H1 (cell line): ENCODE results near the gene BRK1. TPM values are rescaled to one million over a fixed set of nuclear protein-coding genes. Genes with fewer than 3 reads are reported as not detected.

ENCODE experiments used
- CTCF ChIA-PET: fragments of 300-600 bp; sonication (Branson Sonifier 250); formaldehyde crosslinking; loops from one replicate; lab custom pipeline; 2021; ENCODE audit not compliant: partially characterized antibody; lab: Charles Lee
- POLR2A ChIA-PET: fragments of 300-600 bp; sonication (Branson Sonifier 250); formaldehyde crosslinking; loops from one replicate; lab custom pipeline; 2021; ENCODE audit warnings: inconsistent platforms; ENCODE audit not compliant: partially characterized antibody; lab: Charles Lee
- DNase-seq, 2 experiments: peaks; one replicate each; pipeline versions ENCODE4 v3.0.0 to v3.0.0-alpha.2; 2010 to 2022; ENCODE audit warnings: low spot score in 2 of 2, low read depth in 1 of 2, mixed read lengths in 1 of 2
- FAIRE-seq: peaks from 2 replicates; lab custom pipeline; 2011; peaks lifted over from hg19 to GRCh38; lab: Jason Lieb, UNC
- H2AFZ ChIP-seq: 2 replicates; pipeline ENCODE4 v1.8.1; 2012; ENCODE audit warnings: low read length, inconsistent platforms
- H2AK5ac ChIP-seq: 2 replicates; pipeline ENCODE4 v1.6.1; 2013; ENCODE audit warnings: low read depth, low read length
- H2BK120ac ChIP-seq: replicated peaks from 2 replicates; pipeline ENCODE3; 2013; ENCODE audit warnings: low read depth, low read length, inconsistent platforms
- H2BK12ac ChIP-seq: 2 replicates; pipeline ENCODE4 v1.6.1; 2013; ENCODE audit warnings: low read depth, low read length
- H2BK15ac ChIP-seq: 2 replicates; pipeline ENCODE4 v1.6.1; 2013; ENCODE audit warnings: low read length
- H2BK20ac ChIP-seq: 2 replicates; pipeline ENCODE4 v1.6.1; 2013; ENCODE audit warnings: low read length
- H2BK5ac ChIP-seq: 2 replicates; pipeline ENCODE4 v1.6.1; 2013; ENCODE audit warnings: low read depth, low read length
- H3K14ac ChIP-seq: 2 replicates; pipeline ENCODE4 v1.6.1; 2013; ENCODE audit warnings: inconsistent platforms; ENCODE audit not compliant: insufficient read length
- H3K18ac ChIP-seq: 2 replicates; pipeline ENCODE4 v1.6.1; 2013; ENCODE audit warnings: low read length; ENCODE audit errors: extremely low read depth
- H3K23ac ChIP-seq: 2 replicates; pipeline ENCODE4 v1.6.1; 2013; ENCODE audit warnings: inconsistent platforms; ENCODE audit not compliant: insufficient read length
- H3K23me2 ChIP-seq: 2 replicates; pipeline ENCODE4 v1.6.1; 2013; ENCODE audit warnings: low read depth, low read length
- H3K27ac ChIP-seq: 2 replicates; pipeline ENCODE4 v1.6.1; 2011; ENCODE audit warnings: low read depth, low read length, inconsistent platforms
- H3K27me3 ChIP-seq, 4 experiments: replicated peaks in 1 of 4; 1 replicate in 1 of 4; 2 replicates in 3 of 4; pipeline versions ENCODE4 v1.6.1 to v1.8.1; 2011 to 2013; ENCODE audit warnings: low read length in 3 of 4, mild to moderate bottlenecking in 3 of 4, inconsistent platforms in 2 of 4, mixed read lengths in 2 of 4, moderate library complexity in 1 of 4; ENCODE audit not compliant: control insufficient read depth in 3 of 4, insufficient read depth in 3 of 4; ENCODE audit errors: extremely low read depth in 1 of 4
- H3K36me3 ChIP-seq, 4 experiments: 2 replicates each; pipeline versions ENCODE4 v1.6.1 to v1.8.1; 2011 to 2013; ENCODE audit warnings: mild to moderate bottlenecking in 4 of 4, low read length in 3 of 4, moderate library complexity in 2 of 4, control low read depth in 1 of 4, inconsistent platforms in 1 of 4; ENCODE audit not compliant: insufficient read depth in 4 of 4, control insufficient read depth in 2 of 4
- H3K4ac ChIP-seq: replicated peaks from 2 replicates; pipeline ENCODE3; 2013; ENCODE audit warnings: low read length, low read depth, mixed read lengths, inconsistent platforms; ENCODE audit not compliant: insufficient read length
- H3K4me1 ChIP-seq, 4 experiments: replicated peaks in 1 of 4; 1 replicate in 1 of 4; 2 replicates in 3 of 4; pipeline versions ENCODE4 v1.6.1 to v1.8.1; 2011 to 2013; ENCODE audit warnings: low read length in 3 of 4, inconsistent platforms in 2 of 4, mixed read lengths in 1 of 4; ENCODE audit not compliant: insufficient read depth in 4 of 4, control insufficient read depth in 3 of 4
- H3K4me2 ChIP-seq, 2 experiments: 2 replicates each; pipeline versions ENCODE4 v1.6.1 to v1.8.1; 2011 to 2013; ENCODE audit warnings: low read depth in 2 of 2, low read length in 2 of 2, control low read depth in 1 of 2, inconsistent platforms in 1 of 2, mild to moderate bottlenecking in 1 of 2; ENCODE audit not compliant: insufficient read depth in 1 of 2
- H3K4me3 ChIP-seq, 4 experiments: fragments of 200-600, 300-600 bp in 1 of 4; sonication (generic), shearing (Covaris generic), sonication (Bioruptor Twin) in 1 of 4; 2 replicates each; pipeline versions ENCODE4 v1.5.1 to v1.8.1; 2011 to 2016; ENCODE audit warnings: low read length in 4 of 4, low read depth in 3 of 4, control low read depth in 2 of 4, inconsistent platforms in 2 of 4, mild to moderate bottlenecking in 2 of 4, mixed read lengths in 1 of 4, moderate library complexity in 1 of 4; ENCODE audit not compliant: insufficient read depth in 2 of 4; ENCODE audit errors: extremely low read depth in 1 of 4
- H3K56ac ChIP-seq: replicated peaks from 2 replicates; pipeline ENCODE3; 2013; ENCODE audit warnings: low read depth, mild to moderate bottlenecking, mixed read lengths, low read length, inconsistent platforms; ENCODE audit not compliant: insufficient read length
- H3K79me1 ChIP-seq: 2 replicates; pipeline ENCODE4 v1.6.1; 2013; ENCODE audit warnings: low read depth, low read length, control low read depth
- H3K79me2 ChIP-seq, 2 experiments: 2 replicates each; pipeline versions ENCODE4 v1.6.1 to v1.8.1; 2012 to 2013; ENCODE audit warnings: low read length in 2 of 2, mild to moderate bottlenecking in 2 of 2, inconsistent platforms in 1 of 2; ENCODE audit not compliant: insufficient read depth in 2 of 2, control insufficient read depth in 1 of 2
- H3K9ac ChIP-seq, 4 experiments: replicated peaks in 1 of 4; 1 replicate in 1 of 4; 2 replicates in 3 of 4; pipeline versions ENCODE4 v1.6.1 to v1.8.1; 2011 to 2013; ENCODE audit warnings: low read depth in 3 of 4, low read length in 3 of 4, control low read depth in 2 of 4, mild to moderate bottlenecking in 2 of 4, moderate library complexity in 2 of 4, inconsistent platforms in 1 of 4; ENCODE audit errors: extremely low read depth in 1 of 4
- H3K9me3 ChIP-seq, 2 experiments: 2 replicates each; pipeline versions ENCODE4 v1.6.1 to v1.8.1; 2012 to 2013; ENCODE audit warnings: mild to moderate bottlenecking in 2 of 2, moderate library complexity in 2 of 2, control low read depth in 1 of 2, inconsistent platforms in 1 of 2, low read depth in 1 of 2, low read length in 1 of 2, mixed read lengths in 1 of 2; ENCODE audit not compliant: insufficient read depth in 2 of 2
- H4K20me1 ChIP-seq, 2 experiments: replicated peaks in 1 of 2; 2 replicates each; pipeline versions ENCODE3 to v1.8.1; 2011 to 2013; ENCODE audit warnings: inconsistent platforms in 2 of 2, low read length in 2 of 2, mild to moderate bottlenecking in 1 of 2; ENCODE audit not compliant: insufficient read depth in 2 of 2, control insufficient read depth in 1 of 2
- H4K5ac ChIP-seq: 2 replicates; pipeline ENCODE4 v1.6.1; 2013; ENCODE audit warnings: low read length, low read depth, mixed read lengths, inconsistent platforms; ENCODE audit not compliant: insufficient read length
- H4K8ac ChIP-seq: 2 replicates; pipeline ENCODE4 v1.8.0; 2013; ENCODE audit warnings: mild to moderate bottlenecking, moderate library complexity, low read length, inconsistent platforms; ENCODE audit not compliant: insufficient read depth; ENCODE audit errors: extremely low read depth
- H4K91ac ChIP-seq: replicated peaks from 2 replicates; pipeline ENCODE3; 2013; ENCODE audit warnings: low read length, mixed read lengths, inconsistent platforms; ENCODE audit not compliant: insufficient read length
- BACH1 ChIP-seq: IDR thresholded peaks from 2 replicates; pipeline ENCODE4 v1.6.1; 2012; ENCODE audit warnings: low read length, improper control_type of control experiment
- EP300 ChIP-seq, 2 experiments: IDR thresholded peaks; 1 replicate in 1 of 2; 2 replicates in 1 of 2; pipeline ENCODE4 v1.6.1; 2011 to 2012; ENCODE audit warnings: low read depth in 2 of 2, low read length in 2 of 2, mild to moderate bottlenecking in 2 of 2, borderline replicate concordance in 1 of 2, inconsistent platforms in 1 of 2, moderate library complexity in 1 of 2
- EZH2 ChIP-seq: fragments of 200-600 bp; sonication (generic); IDR thresholded peaks from 2 replicates; pipeline ENCODE4 v1.7.1; 2012; ENCODE audit warnings: low read depth, mild to moderate bottlenecking, moderate library complexity, low read length, inconsistent platforms; ENCODE audit not compliant: severe bottlenecking
- GTF2F1 ChIP-seq: IDR thresholded peaks from 2 replicates; pipeline ENCODE4 v1.6.1; 2012; ENCODE audit warnings: low read depth, low read length, improper control_type of control experiment, borderline replicate concordance
- RFX5 ChIP-seq: IDR thresholded peaks from 2 replicates; pipeline ENCODE4 v1.6.1; 2011; ENCODE audit warnings: low read depth, low read length, improper control_type of control experiment, borderline replicate concordance
- SIN3A ChIP-seq, 2 experiments: IDR thresholded peaks in 1 of 2; conservative IDR thresholded peaks in 1 of 2; 2 replicates each; pipeline ENCODE4 v1.6.1; 2011 to 2012; ENCODE audit warnings: low read length in 2 of 2, improper control_type of control experiment in 1 of 2, low read depth in 1 of 2, mild to moderate bottlenecking in 1 of 2
- SP1 ChIP-seq: IDR thresholded peaks from 2 replicates; pipeline ENCODE4 v1.6.1; 2011; ENCODE audit warnings: low read depth, low read length
- SP4 ChIP-seq: IDR thresholded peaks from 2 replicates; pipeline ENCODE4 v1.6.1; 2012; ENCODE audit warnings: low read length, inconsistent platforms
- TBP ChIP-seq: IDR thresholded peaks from 2 replicates; pipeline ENCODE4 v1.6.1; 2011; ENCODE audit warnings: low read depth, low read length, improper control_type of control experiment
- ZNF274 ChIP-seq: IDR thresholded peaks from 2 replicates; pipeline ENCODE4 v1.7.0; 2012; ENCODE audit warnings: low read length, borderline replicate concordance; ENCODE audit errors: extremely low read depth
- WGBS, 2 experiments: shearing (Covaris generic) in 1 of 2; methylation state at CpG; one replicate each; pipeline versions ENCODE4 v1.1.6 to v1.1.7; 2013 to 2015; ENCODE audit warnings: low lambda C conversion rate in 2 of 2, mixed read lengths in 2 of 2, inconsistent platforms in 1 of 2, low coverage in 1 of 2, missing lambda C conversion rate in 1 of 2; ENCODE audit not compliant: insufficient replicate concordance in 2 of 2, insufficient coverage in 1 of 2, insufficient read length in 1 of 2; ENCODE audit errors: extremely low coverage in 1 of 2, missing lambda C conversion rate in 1 of 2; 5-methylcytosine and 5-hydroxymethylcytosine counted together
- polyA plus RNA-seq, 7 experiments: library from polyadenylated mRNA; depleted of rRNA in 3 of 7; stranded (reverse) in 5 of 7; unstranded in 2 of 7; fragments of >200 nt in 5 of 7; fragments of 200-250 nt in 2 of 7; gene quantifications; 1 replicate in 5 of 7; 2 replicates in 1 of 7; 4 replicates in 1 of 7; pipeline versions ENCODE4 v1.2.1 to v1.2.3, GENCODE V29; 2011 to 2013; ENCODE audit warnings: missing spikeins in 2 of 7, mixed read lengths in 2 of 7
- total RNA-seq: library from RNA; stranded (reverse); fragmentation: NEBNext Ultra II Directional; extraction: Animal tissue kit (Norgen Biotek cat#: 25700); gene quantifications from 2 replicates; pipeline ENCODE4 v1.2.1, GENCODE V29; 2021
- TF ChIP-seq, protein P1 (sequence below): IDR thresholded peaks from 2 replicates; pipeline ENCODE4 v1.6.1; 2012; ENCODE audit warnings: inconsistent platforms
- TF ChIP-seq, protein P2 (sequence below): IDR thresholded peaks from 2 replicates; pipeline ENCODE4 v1.6.1; 2011; ENCODE audit warnings: low read length, improper control_type of control experiment

BRK1 gene
- total and polyA plus RNA-seq, 2 of the 8 experiments (the other 6 are each of a cell fraction or from before 2014, with no cell fraction given): 137 to 164 TPM

DNA sequence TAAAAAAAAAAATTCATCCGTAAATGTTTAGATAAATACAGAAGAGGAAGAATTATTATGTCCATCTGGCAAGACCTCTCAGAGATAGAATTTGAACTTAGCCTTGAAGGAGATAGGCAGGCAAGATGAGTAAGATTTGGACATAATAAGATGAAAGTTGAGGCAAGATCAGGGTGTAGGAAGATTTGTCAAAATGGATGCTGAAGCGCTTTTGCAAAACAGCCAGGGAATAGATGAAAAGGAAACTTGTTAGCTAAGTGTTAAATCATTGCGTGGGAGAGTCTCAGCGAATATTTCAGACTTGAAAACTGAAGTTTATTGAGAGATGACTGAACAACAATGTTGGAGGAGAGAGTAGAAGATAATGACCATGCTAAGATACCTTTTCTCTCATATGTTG, 7.2 kb downstream of the BRK1 start:
- CTCF ChIA-PET: interaction anchor here (1.4 kb wide), 1 partner anchor 12 kb away, joined by 3 read pairs; no protein-coding TSS in a partner anchor
- H3K36me3 ChIP-seq: peaks cover 5 to 31% (median 14%) of the 10 kb centered on the region in 4 experiments; a peak in 6 of 8 replicates
- no peak for DNase-seq
- TF ChIP-seq RFX5 (no peak), ZNF274 (no peak), SP1 (no peak), EZH2 (no peak), SP4 (no peak), BACH1 (no peak), TBP (no peak), GTF2F1 (no peak), EP300 (IDR thresholded peaks at IDR 0.05; ENCODE audit: borderline replicate concordance in 1 of 2, low read depth in 2 of 2, low read length in 2 of 2) (no peak), SIN3A (conservative IDR thresholded peaks at IDR 0.05 in 1 of 2, IDR thresholded peaks at IDR 0.05 in 1 of 2; ENCODE audit: low read depth in 1 of 2, low read length in 2 of 2) (no peak)
- TF ChIP-seq, protein P1, sequence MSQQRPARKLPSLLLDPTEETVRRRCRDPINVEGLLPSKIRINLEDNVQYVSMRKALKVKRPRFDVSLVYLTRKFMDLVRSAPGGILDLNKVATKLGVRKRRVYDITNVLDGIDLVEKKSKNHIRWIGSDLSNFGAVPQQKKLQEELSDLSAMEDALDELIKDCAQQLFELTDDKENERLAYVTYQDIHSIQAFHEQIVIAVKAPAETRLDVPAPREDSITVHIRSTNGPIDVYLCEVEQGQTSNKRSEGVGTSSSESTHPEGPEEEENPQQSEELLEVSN: no peak
- TF ChIP-seq, protein P2, sequence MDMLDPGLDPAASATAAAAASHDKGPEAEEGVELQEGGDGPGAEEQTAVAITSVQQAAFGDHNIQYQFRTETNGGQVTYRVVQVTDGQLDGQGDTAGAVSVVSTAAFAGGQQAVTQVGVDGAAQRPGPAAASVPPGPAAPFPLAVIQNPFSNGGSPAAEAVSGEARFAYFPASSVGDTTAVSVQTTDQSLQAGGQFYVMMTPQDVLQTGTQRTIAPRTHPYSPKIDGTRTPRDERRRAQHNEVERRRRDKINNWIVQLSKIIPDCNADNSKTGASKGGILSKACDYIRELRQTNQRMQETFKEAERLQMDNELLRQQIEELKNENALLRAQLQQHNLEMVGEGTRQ: no peak

More for the DNA sequence above, 7.2 kb downstream of the BRK1 start:
- no peak overlapping the region for H2BK15ac ChIP-seq
- H3K4me3 ChIP-seq: no peak overlapping the region
- peaks cover 0 to 34% of the 10 kb centered on the region in 2 experiments; a peak in 2 of 4 replicates for H3K79me2 ChIP-seq
- POLR2A ChIA-PET: interaction anchor here (0.6 to 1.4 kb wide), 2 partner anchors 10 to 13 kb away, joined by 3 read pairs; no protein-coding TSS in a partner anchor
- H3K18ac ChIP-seq: no peak overlapping the region
- H4K5ac ChIP-seq: no peak overlapping the region
- H3K56ac ChIP-seq: no peak overlapping the region
- H3K4me2 ChIP-seq: no peak overlapping the region
- peaks cover 5% of the 10 kb centered on the region; the same call in 1 of the 2 replicates for H3K79me1 ChIP-seq
- no peak overlapping the region for H2BK120ac ChIP-seq
- H3K23ac ChIP-seq: no peak overlapping the region
- no peak overlapping the region for H3K14ac ChIP-seq
- H3K9me3 ChIP-seq: no peaks in the 10 kb centered on the region
- no peak overlapping the region for H2AK5ac ChIP-seq
- H2BK12ac ChIP-seq: no peak overlapping the region
- H3K27ac ChIP-seq: no peak overlapping the region
- 99% methylated on average over 4 of the region's 4 CpGs; no CpG with 5 or more reads in 1 of the 2 experiments for WGBS, 2 experiments
- H4K8ac ChIP-seq: no peak overlapping the region
- FAIRE-seq: no peak
- no peak overlapping the region for H2BK20ac ChIP-seq
- H3K4me1 ChIP-seq: no peaks in the 10 kb centered on the region
- no peak overlapping the region for H2BK5ac ChIP-seq
- no peak overlapping the region for H2AFZ ChIP-seq
- no peak overlapping the region for H3K9ac ChIP-seq
- no peak overlapping the region for H4K91ac ChIP-seq
- H3K23me2 ChIP-seq: no peaks in the 10 kb centered on the region
- peaks cover 0 to 8% of the 10 kb centered on the region in 2 experiments for H4K20me1 ChIP-seq
- no peak overlapping the region for H3K4ac ChIP-seq
- H3K27me3 ChIP-seq: no peaks in the 10 kb centered on the region
